ENCODE results near the gene SLC34A1.

SLC34A1 gene

DNA sequence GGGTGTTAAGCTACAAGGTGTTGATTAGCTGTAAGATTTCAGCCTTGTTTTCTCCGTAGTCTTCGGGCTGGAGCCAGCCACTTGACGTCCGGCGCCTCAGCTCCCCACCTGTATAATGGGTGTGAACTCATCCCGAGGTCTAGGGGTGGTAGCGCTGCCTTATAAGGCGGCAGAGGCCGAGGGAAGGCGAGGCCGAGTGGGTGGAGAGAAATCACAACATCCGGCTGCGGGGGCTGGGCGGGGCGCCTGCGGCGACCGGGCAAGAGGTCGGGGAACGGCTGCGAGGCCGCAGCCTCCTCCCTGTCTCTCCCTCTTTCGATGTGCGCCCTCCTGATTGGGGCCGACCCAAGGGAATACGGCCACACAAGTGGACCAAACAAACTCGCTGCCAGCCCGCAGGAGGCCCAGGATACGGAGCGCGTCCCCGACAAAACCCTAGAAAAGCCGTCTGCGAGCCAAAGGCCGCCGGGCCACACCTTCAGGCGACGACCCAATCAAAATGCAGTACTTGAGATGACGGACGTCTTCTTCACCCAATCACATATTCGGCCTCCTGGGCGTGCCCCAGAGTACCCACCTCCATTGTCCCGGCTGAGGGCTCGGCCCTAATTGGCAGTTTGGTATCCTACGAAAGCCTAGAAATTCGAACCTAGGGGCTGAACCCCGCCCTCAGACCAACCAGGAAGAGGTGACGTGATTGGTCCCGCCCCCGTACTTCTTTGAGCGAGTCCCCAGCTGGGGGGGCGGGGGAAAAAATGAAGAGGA is 41.7 kb downstream of the SLC34A1 start:
- TF ChIP-seq, protein P1, sequence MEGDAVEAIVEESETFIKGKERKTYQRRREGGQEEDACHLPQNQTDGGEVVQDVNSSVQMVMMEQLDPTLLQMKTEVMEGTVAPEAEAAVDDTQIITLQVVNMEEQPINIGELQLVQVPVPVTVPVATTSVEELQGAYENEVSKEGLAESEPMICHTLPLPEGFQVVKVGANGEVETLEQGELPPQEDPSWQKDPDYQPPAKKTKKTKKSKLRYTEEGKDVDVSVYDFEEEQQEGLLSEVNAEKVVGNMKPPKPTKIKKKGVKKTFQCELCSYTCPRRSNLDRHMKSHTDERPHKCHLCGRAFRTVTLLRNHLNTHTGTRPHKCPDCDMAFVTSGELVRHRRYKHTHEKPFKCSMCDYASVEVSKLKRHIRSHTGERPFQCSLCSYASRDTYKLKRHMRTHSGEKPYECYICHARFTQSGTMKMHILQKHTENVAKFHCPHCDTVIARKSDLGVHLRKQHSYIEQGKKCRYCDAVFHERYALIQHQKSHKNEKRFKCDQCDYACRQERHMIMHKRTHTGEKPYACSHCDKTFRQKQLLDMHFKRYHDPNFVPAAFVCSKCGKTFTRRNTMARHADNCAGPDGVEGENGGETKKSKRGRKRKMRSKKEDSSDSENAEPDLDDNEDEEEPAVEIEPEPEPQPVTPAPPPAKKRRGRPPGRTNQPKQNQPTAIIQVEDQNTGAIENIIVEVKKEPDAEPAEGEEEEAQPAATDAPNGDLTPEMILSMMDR (conservative IDR thresholded peaks at IDR 0.05; ENCODE audit: low read depth, low read length), result no peak
- DNase-seq (ENCODE audit: low read depth), result peak; percentile 100
- H3K4me3 ChIP-seq (ENCODE audit: low read depth, low read length), result peak overlapping the region; percentile 72

DNA sequence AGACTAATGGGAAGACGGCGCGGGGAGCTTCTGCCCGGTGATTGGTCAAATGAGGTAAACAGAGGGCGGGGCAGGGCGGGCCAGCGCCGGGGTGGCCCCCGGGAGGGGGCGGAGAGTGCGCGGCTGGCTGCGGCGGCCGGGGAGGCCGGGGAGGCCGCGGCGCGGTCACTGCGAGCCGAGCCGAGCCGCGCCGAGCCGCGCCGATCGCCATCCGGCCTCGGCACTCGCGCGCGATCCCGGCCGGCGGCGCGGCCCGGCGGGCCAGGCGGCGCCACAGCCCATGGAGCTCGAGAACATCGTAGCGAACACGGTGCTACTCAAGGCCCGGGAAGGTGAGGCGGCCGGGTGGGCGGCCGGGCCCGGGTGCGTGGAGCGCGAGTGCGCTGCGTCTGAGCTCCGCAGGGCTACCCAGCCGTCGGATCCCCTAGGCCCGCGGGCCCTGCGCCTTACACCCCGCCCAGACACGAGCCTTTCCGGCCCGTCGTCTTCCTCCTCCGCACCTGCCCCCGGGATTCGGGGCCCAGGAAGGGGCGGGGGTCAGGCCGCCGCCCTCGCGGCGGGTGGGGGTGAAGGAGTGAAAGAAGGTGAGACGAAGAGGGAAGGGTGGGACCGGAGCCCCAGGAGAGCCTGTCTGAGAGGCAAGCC is 42.5 kb downstream of the SLC34A1 start, which contains the start of gene GRK6:
Gene GRK6 (plus strand): TSS at position 111 of the 645 bp plus-strand sequence. CDS start 170 bp downstream, at position 281.
- DNase-seq (ENCODE audit: low read depth), result no peak
- TF ChIP-seq, protein P1 (conservative IDR thresholded peaks at IDR 0.05; ENCODE audit: low read depth, low read length), result no peak
- peak within 1 kb of the TSS; percentile 81 for H3K4me3 ChIP-seq (ENCODE audit: low read depth, low read length)

DNA sequence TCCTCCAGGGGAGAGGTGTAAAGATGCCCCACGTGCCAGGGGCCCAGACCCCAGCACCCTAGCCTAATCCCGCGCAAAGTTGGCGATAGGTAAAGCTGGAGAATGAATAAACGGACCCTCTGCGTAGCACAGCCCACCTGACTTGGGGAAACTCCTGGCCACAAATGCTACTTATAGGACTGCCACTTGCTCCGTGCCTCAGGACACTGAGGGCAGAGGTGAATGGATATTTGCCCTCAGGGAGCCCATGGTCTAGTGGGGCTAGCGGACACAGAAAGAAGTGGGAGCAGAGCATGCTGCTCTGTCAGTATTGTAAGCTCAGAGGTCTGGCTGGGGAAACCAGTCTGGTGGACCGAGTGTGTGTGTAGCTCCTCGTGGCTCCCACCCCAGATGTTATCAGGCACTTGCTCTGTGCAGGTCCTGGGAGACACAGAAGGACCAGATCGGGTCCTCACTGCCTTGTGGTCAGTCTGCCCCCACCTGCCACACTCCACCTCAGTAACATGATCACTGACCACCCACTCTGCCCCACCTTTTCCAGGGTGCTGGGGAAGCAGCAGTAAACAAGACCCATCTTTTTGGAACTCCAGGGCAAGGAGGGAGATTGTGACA is 43.1 kb downstream of the SLC34A1 start:
- TF ChIP-seq, protein P1 (conservative IDR thresholded peaks at IDR 0.05; ENCODE audit: low read depth, low read length), result no peak
- DNase-seq (ENCODE audit: low read depth), result peak; percentile 28
- H3K4me3 ChIP-seq (ENCODE audit: low read depth, low read length), result peak overlapping the region; percentile 81

DNA sequence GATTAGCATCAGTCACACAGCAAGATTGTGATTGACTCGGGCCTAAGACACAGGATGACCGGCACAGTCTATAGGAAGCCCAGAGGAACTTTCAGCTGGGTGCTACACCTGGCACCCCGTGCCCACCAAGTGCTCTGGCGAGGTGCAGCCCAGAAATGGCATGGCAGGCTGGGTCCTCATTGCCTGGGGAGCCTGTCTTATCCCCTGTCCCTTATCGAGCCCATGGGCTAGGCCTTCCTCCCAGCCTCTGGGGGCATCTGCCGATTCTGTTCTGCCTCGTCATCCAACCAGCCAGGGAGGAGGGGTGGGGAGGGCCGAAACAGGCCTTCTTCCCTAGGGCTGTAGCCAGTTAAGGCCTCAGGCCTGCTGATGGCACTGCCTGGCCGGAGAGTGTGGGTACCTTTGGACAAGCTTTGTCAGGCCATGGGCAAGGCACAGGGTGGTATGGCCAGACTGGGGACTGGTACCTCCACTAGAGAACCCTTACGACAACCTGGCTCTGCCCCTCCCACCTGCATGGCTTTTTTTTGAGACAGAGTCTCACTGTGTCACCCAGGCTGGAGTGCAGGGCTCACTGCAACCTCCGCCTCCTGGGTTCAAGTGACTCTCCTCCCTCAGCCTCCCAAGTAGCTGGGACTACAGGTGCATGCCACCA is 43.8 kb downstream of the SLC34A1 start:
- TF ChIP-seq, protein P1 (conservative IDR thresholded peaks at IDR 0.05; ENCODE audit: low read depth, low read length), result no peak
- H3K4me3 ChIP-seq (ENCODE audit: low read depth, low read length), result peak overlapping the region; percentile 5
- no peak for DNase-seq (ENCODE audit: low read depth)

DNA sequence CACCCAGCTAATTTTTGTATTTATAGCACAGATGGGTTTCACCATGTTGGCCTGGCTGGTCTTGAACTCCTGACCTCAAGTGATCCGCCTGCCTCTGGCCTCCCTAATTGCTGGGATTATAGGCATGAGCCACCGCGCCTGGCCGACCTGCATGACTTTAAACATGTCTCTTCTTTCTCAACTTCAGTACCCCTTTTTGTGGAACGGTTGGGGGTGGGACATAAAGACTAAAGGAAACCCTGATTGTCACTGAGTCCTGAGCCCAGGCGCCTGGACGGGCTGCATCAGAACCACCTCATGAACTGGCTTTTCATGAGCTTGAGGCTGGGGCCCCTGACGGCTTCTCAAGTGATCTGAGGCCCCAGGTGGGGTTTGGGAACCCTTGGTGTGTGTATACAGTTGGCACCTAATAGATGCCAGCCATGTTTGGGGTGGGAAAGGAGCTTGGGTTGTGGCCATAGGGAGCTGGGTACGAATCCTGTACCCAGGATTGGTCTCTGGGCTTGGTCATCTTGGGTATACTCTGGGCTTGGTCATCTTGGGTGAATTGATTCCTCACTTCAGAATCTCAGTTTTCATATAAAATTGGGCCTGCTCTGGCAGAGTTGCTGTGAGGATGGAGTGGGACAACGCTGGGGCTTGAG is 44.5 kb downstream of the SLC34A1 start:
- TF ChIP-seq, protein P1 (conservative IDR thresholded peaks at IDR 0.05; ENCODE audit: low read depth, low read length), result no peak
- DNase-seq (ENCODE audit: low read depth), result no peak
- no peak overlapping the region for H3K4me3 ChIP-seq (ENCODE audit: low read depth, low read length)

DNA sequence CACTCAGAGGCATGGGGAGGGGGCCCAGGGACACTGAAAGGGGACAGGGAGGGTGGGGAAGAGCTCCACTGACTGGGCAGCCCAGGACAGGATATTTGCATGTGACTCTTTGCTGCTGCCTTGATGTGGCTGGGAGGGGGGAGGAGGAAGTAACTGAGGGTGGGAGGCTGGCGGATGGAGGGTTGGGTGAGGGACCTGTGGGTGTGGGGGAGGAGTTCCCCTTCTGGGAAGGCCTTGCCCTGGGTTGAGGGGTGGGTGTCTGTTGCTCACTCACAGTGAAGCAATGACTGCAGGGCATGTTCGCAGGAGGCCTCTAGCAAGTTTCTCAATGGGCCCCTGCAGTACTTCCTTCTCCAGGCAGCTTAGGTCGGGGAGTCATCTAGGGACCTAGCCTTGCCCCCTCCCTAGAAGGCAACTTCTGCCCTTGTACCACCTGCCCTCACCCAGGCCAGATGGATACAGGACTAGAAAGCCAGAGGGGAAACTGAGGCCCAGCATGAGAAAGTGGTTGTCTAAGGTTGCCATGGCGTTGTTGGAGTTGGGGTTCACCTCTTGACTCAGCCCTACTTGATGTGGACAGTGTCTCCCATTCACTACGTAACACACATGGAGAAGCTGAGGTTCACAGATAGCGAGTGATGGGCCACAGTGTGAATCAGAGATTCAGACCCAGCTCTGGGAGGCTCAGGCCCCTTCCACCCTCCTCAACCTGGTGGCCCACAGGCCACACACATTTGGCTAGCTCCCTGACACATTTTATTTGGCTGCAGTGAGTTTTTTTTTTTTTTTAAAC is 45.2 kb downstream of the SLC34A1 start:
- no peak overlapping the region for H3K4me3 ChIP-seq (ENCODE audit: low read depth, low read length)

More for the DNA sequence above, 45.2 kb downstream of the SLC34A1 start:
- TF ChIP-seq, protein P1 (conservative IDR thresholded peaks at IDR 0.05; ENCODE audit: low read depth, low read length), result no peak
- no peak for DNase-seq (ENCODE audit: low read depth)

Measured in choroid plexus epithelial cell (primary cell).